NCI-H2107 (cell line): ENCODE data around the gene MRM1.
"Not testable (repeated sequence)": the region's sequence is repeated elsewhere in the genome, so short reads cannot be mapped to it uniquely, and the experiment has no call there.

Experiments used
- DNase-seq: peaks from one replicate; lab custom pipeline; 2025; lab: John Stamatoyannopoulos, UW

Gene MRM1

DNA sequence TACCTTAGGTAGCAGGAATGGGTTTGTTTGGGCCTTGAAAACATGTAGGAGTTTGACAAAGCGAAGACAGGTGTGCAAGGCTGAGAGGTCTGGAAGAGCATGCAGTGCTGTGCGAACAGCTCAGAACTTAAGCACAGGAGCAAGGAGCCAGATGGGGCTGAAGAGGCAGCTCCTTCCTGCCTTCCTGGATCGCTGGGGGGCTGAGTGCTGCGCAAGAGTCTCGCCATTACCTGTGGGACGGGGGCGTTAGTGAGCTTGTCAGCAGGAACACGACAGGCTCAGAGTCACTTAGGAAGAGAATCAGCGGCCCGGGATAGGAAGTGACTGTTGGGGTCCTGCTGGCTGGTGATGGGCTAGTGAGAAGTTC, 464 bp upstream of the MRM1 start:
- DNase-seq = no peak

DNA sequence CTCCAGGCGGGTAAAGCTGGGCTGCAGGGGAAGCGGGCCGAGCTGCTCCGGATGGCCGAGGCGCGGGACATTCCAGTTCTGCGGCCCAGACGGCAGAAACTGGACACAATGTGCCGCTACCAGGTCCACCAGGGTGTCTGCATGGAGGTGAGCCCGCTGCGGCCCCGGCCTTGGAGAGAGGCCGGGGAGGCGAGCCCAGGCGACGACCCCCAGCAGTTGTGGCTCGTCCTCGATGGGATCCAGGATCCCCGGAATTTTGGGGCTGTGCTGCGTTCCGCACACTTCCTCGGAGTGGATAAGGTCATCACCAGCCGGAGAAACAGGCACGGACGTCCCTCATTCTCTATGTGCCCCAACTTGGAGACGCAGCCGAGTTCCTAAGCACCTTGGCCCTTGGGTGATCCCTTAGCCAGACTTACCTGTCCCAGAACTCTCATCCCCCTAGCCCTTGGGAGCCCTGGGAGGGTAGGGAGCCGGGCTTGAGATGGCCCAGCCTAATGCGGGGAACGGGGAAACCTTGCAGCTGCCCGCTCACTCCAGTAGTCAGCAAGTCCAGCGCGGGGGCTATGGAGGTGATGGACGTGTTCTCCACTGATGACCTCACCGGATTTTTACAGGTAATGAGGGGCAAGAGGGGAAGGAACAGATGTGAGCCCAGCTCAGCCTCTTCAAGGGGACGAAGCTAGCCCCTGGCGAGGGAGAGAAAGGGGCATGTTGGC, 806 bp downstream of the MRM1 start:
- no peak for DNase-seq

GRCh38 chr17:36602924-36603384, 1.6 kb downstream of the MRM1 start:
- DNase-seq = no peak

- not testable (repeated sequence) for DNase-seq
Measured at GRCh38 chr17:36605028-36605427, 3.6 kb downstream of the MRM1 start.

- DNase-seq = no peak
Measured at GRCh38 chr17:36608280-36608679, 6.9 kb downstream of the MRM1 start.

GRCh38 chr17:36608794-36609497, 7.6 kb downstream of the MRM1 start:
- peak; percentile 62 for DNase-seq

- no peak for DNase-seq
Measured at GRCh38 chr17:36609498-36609862, 8.1 kb downstream of the MRM1 start.

GRCh38 chr17:36610474-36610873, 9.1 kb downstream of the MRM1 start:
- DNase-seq = no peak

- DNase-seq = no peak
Measured at GRCh38 chr17:36611345-36612072, 10.1 kb downstream of the MRM1 start.

- DNase-seq = no peak
Measured at GRCh38 chr17:36612323-36612722, 10.9 kb downstream of the MRM1 start.

GRCh38 chr17:36613155-36613554, 11.8 kb downstream of the MRM1 start:
- DNase-seq = no peak

DNA sequence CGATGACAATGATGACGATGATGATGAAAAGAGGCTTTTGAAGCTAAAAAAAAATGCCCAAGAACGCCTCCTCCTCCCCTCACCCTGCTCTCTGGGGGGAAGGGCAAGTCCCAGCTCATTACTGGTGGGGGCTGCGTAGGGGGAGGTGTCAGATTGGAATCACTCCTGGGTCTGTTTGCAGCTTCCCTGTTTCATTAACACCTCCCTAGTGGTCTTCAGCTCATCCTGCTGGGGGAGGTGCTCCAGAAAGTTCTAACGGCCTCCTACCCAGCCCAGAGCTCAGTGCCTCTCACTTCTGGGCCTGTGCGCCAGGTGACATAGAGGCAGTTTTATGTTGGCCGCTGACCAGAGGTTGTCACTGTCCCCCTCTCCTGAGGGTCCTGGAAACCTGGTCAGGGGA, 12.7 kb downstream of the MRM1 start:
- DNase-seq = no peak

- no peak for DNase-seq
Measured at GRCh38 chr17:36614933-36615332, 13.6 kb downstream of the MRM1 start.

- DNase-seq = no peak
Measured at GRCh38 chr17:36616061-36617029, 15.0 kb downstream of the MRM1 start.

- no peak for DNase-seq
Measured at GRCh38 chr17:36617773-36618172, 16.4 kb downstream of the MRM1 start.

- no peak for DNase-seq
Measured at GRCh38 chr17:36623281-36623680, 21.9 kb downstream of the MRM1 start.

GRCh38 chr17:36625188-36625587, 23.8 kb downstream of the MRM1 start:
- no peak for DNase-seq

DNA sequence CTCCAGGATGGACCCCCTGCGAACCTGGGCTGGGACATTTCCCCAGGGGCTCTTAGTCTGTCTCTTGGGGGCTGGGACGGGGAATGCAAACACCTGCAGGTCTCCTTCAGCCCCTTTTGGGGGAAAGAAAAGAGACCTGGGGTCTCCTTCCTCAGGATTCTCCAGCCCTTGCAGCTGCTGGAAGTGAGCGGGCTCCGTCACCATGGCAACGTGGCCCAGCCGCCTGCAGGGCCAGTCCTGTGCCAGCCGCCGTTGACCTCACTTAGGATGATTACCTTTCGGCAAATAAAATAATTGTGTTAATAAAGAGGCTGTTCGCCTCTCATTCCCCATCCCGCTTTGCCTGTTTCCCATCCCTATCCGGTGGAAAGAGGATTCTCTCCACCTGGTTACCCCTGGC, 25.7 kb downstream of the MRM1 start:
- DNase-seq = no peak

DNA sequence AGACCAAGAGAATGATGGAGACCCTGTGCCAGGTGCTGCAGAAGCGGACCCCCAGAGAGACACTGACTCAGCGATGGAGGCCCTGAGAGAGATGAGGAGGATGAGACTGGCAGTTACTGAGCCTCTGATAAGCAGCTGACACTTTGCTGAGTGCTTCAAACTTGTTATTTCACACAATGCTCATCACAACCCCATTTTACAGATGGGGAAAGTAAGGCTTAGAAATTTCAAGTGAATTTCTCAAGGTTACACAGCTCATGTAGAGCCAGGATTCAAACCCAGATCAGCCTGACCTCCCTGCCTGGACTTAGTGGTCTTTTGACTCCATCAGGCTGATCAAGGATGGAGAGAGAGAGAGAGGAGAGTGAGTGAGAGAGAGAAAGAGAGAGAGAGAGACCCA, 27.2 kb downstream of the MRM1 start:
- no peak for DNase-seq

DNA sequence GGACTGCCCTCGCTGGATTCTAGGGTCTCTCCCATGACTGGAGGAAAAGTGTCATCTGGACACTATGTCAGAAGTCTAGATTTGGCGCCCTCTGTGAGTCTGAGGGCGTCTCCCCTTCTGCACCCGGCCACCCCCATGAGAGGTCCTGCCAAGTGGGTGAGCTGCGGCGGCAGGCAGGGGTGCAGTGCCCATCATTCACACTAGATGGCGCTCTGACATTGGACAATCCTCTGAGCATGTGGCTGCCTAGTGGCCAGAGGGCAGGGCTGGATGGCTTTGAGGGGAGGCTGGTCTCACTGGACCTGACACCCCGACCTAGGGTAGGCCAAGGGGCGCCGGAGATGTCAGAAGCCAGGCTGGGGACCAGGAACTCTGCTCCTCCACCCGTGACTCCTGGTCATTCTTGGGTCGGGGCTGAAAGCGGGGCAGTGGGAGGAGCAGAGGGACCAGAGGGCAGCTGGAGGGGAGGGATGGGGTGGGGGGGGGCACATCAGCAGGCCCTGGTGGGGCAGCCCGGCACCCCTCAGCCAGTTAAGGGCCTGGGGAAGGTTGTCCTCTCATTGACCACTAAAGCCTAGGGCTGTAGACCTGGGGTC, 28.0 kb downstream of the MRM1 start:
- DNase-seq = peak; percentile 42

GRCh38 chr17:36629970-36630502, 28.7 kb downstream of the MRM1 start:
- no peak for DNase-seq
